ENCODE data around the gene MGAT3.

The MGAT3 gene

GRCh38 chr22:39428597-39429071 lies 28.2 kb upstream of the MGAT3 start:
- DNase-seq (ENCODE audit: low read depth): no peak

- no peak for DNase-seq (ENCODE audit: low read depth)
Measured at GRCh38 chr22:39429186-39429585, 27.6 kb upstream of the MGAT3 start.

- DNase-seq (ENCODE audit: low read depth): no peak
Measured at GRCh38 chr22:39429916-39430575, 26.8 kb upstream of the MGAT3 start.

- DNase-seq (ENCODE audit: low read depth): no peak
Measured at GRCh38 chr22:39430576-39431150, 26.1 kb upstream of the MGAT3 start.

- DNase-seq (ENCODE audit: low read depth): no peak
Measured at GRCh38 chr22:39431216-39431801, 25.5 kb upstream of the MGAT3 start.

GRCh38 chr22:39431821-39432251 lies 25.0 kb upstream of the MGAT3 start:
- no peak for DNase-seq (ENCODE audit: low read depth)

GRCh38 chr22:39432361-39432811 lies 24.4 kb upstream of the MGAT3 start:
- no peak for DNase-seq (ENCODE audit: low read depth)

- DNase-seq (ENCODE audit: low read depth): no peak
Measured at GRCh38 chr22:39433476-39434242, 23.2 kb upstream of the MGAT3 start.

- DNase-seq (ENCODE audit: low read depth): peak; percentile 58
Measured at GRCh38 chr22:39434243-39434653, 22.6 kb upstream of the MGAT3 start.

GRCh38 chr22:39434721-39435120 lies 22.1 kb upstream of the MGAT3 start:
- peak; percentile 14 for DNase-seq (ENCODE audit: low read depth)

GRCh38 chr22:39435616-39436015 lies 21.2 kb upstream of the MGAT3 start:
- no peak for DNase-seq (ENCODE audit: low read depth)

GRCh38 chr22:39437791-39438704 lies 18.8 kb upstream of the MGAT3 start:
- no peak for DNase-seq (ENCODE audit: low read depth)

GRCh38 chr22:39439170-39439569 lies 17.6 kb upstream of the MGAT3 start:
- peak; percentile 86 for DNase-seq (ENCODE audit: low read depth)

GRCh38 chr22:39443398-39443797 lies 13.4 kb upstream of the MGAT3 start:
- DNase-seq (ENCODE audit: low read depth): no peak

GRCh38 chr22:39444247-39444800 lies 12.5 kb upstream of the MGAT3 start:
- no peak for DNase-seq (ENCODE audit: low read depth)

- DNase-seq (ENCODE audit: low read depth): no peak
Measured at GRCh38 chr22:39444937-39445465, 11.8 kb upstream of the MGAT3 start.

- no peak for DNase-seq (ENCODE audit: low read depth)
Measured at GRCh38 chr22:39445678-39446077, 11.1 kb upstream of the MGAT3 start.

- no peak for DNase-seq (ENCODE audit: low read depth)
Measured at GRCh38 chr22:39446239-39446721, 10.5 kb upstream of the MGAT3 start.

- DNase-seq (ENCODE audit: low read depth): no peak
Measured at GRCh38 chr22:39448205-39449054, 8.4 kb upstream of the MGAT3 start.

- no peak for DNase-seq (ENCODE audit: low read depth)
Measured at GRCh38 chr22:39449708-39450107, 7.1 kb upstream of the MGAT3 start.

Measured in amniotic epithelial cell (primary cell).